Measurements from ENCODE around the gene PRR16. TPM values are rescaled to one million over a fixed set of nuclear protein-coding genes. Genes with fewer than 3 reads are reported as not detected.

Gene PRR16
- total and polyA plus RNA-seq, 2 donors: 7.6 to 11.9 TPM

DNA sequence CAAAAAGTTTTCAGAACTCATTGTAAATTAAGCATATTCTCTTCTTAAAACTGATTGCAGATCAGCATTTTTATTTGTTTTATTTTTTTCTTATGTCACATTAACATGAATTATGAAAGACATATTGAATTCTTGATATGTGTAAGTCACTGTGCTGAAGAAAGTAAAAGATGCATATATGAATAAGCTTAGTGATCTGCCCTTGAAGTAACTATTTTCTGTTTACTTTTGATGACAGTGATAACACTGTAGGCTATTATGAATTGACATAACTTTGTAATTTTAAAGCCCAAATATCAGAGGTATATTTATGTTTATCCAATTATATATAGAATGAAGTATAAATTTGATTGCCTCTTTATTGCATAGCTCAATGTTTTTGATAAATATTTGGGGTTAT lies 8.8 kb downstream of the PRR16 start:
- DNase-seq (ENCODE audit: extremely low spot score): no peak
- Histone ChIP-seq H3K4me1 (ENCODE audit: insufficient read depth) (peaks cover 3% of the 10 kb centered on the region), H3K4me3 (ENCODE audit: low read depth, low read length) (no peak overlapping the region), H3K36me3 (ENCODE audit: insufficient read depth) (no peaks in the 10 kb centered on the region), H3K27ac (ENCODE audit: low read depth) (no peak overlapping the region)

DNA sequence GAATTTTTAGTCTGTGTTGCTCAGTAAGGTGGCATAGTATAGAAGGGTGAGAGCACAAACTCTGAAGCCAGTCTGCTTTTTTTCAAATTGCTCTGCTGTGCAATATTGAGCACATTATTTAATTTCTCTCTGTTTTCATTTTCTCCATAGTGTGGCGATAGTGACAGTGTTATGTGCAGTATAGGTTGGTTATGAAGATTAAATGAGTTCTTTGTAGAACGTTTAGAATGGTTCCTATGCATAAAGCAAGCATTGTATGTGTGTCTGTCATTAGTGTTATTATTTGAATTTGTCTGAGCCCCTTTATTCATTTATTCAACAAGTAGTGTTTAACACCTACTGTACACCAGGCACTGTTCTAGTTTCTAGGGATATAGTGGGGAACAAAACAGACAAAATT lies 9.2 kb downstream of the PRR16 start:
- no peaks in the 10 kb centered on the region for H3K36me3 ChIP-seq (ENCODE audit: insufficient read depth)
- DNase-seq (ENCODE audit: extremely low spot score): no peak
- H3K4me1 ChIP-seq (ENCODE audit: insufficient read depth): peaks cover 3% of the 10 kb centered on the region
- no peak overlapping the region for H3K4me3 ChIP-seq (ENCODE audit: low read depth, low read length)
- H3K27ac ChIP-seq (ENCODE audit: low read depth): no peak overlapping the region
- 75% methylated on average over 2 of the region's 2 CpGs for WGBS

DNA sequence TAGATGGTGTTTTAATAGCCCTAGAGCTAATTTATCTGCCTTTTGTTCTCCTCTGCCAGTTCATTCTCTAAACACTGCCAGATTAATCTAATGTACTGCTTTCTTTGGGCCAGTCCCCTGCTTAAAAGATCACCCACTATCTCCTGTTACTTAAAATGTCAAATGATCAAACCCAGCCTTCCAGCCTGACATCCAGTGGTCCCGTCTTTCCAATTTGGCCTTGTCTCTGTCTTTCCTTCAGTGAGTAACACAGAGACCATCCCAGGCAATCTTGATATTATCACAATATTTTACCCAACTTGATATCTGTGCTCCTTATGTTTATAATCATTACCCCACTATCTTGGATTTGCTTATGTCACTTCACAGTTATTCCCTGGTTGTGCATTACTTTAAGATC lies 12.0 kb downstream of the PRR16 start:
- Histone ChIP-seq H3K36me3 (ENCODE audit: insufficient read depth) (no peaks in the 10 kb centered on the region), H3K27ac (ENCODE audit: low read depth) (no peak overlapping the region), H3K4me1 (ENCODE audit: insufficient read depth) (peaks cover 3% of the 10 kb centered on the region), H3K4me3 (ENCODE audit: low read depth, low read length) (no peak overlapping the region)
- WGBS: 41% methylated on average over 1 of the region's 1 CpG
- no peak for DNase-seq (ENCODE audit: extremely low spot score)

- no peak for DNase-seq (ENCODE audit: extremely low spot score)
- WGBS: 69% methylated on average over 4 of the region's 4 CpGs
- no peaks in the 10 kb centered on the region for H3K36me3 ChIP-seq (ENCODE audit: insufficient read depth)
- H3K4me3 ChIP-seq (ENCODE audit: low read depth, low read length): no peak overlapping the region
- H3K4me1 ChIP-seq (ENCODE audit: insufficient read depth): no peaks in the 10 kb centered on the region
- no peak overlapping the region for H3K27ac ChIP-seq (ENCODE audit: low read depth)
These were observed 15.0 kb downstream of the PRR16 start for GRCh38 chr5:120479066-120479465.

DNA sequence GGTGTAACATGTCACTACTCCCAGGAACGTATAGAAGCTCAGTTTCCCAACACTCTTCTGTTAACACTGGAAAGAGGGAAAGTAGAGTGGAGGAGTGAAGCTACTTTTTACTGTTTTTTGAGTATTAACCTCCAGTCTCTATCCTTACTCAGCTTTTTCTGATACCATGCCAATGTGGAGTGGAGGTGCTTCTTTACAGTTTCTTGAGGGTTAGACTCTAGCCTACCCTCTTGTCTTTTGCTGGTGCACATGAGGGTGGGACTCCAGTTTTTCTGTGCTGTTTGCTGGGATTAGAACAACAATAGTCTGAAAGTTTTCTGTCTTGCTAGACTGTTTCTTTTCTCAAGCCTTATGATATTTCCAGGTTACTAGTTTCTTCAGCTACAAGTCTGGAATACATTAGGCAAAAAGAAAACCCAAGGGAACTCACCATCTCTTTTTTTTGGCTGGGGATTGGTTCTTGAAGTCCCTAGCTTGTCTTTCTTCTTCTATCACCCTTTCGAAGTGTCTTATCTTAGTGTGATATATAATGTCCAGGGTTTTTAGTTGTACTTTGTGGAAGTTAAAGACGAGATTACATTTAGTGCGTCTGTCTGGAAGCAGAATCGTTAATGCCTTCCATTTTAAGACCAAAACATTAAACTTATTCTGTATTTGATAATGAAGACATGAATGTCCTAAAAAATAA lies 35.9 kb downstream of the PRR16 start:
- no peak overlapping the region for H3K4me3 ChIP-seq (ENCODE audit: low read depth, low read length)
- no peak for DNase-seq (ENCODE audit: extremely low spot score)
- 68% methylated on average over 5 of the region's 5 CpGs for WGBS
- H3K36me3 ChIP-seq (ENCODE audit: insufficient read depth): no peaks in the 10 kb centered on the region
- H3K4me1 ChIP-seq (ENCODE audit: insufficient read depth): peaks cover 2% of the 10 kb centered on the region
- H3K27ac ChIP-seq (ENCODE audit: low read depth): no peak overlapping the region

DNA sequence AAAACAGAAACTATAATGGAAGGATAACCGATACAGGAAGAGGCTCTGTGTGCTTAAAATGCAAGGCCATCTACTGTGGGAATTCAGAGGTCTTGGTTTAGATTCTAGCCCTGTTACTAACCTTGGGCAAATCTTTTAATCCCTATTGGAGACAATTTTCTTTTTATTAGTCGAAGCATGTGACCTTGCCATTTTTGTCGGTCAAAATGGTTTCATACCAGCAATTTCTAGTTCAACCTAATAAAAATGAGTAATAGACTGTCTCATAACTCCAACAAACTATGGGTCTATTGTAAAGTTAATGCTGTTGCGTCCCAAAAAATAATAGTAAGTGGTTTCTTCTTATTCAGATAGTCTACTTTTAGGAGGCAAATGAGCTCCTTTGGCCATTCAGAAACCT lies 38.4 kb downstream of the PRR16 start:
- H3K36me3 ChIP-seq (ENCODE audit: insufficient read depth): no peaks in the 10 kb centered on the region
- DNase-seq (ENCODE audit: extremely low spot score): no peak
- no peak overlapping the region for H3K4me3 ChIP-seq (ENCODE audit: low read depth, low read length)
- H3K4me1 ChIP-seq (ENCODE audit: insufficient read depth): peaks cover 2% of the 10 kb centered on the region
- H3K27ac ChIP-seq (ENCODE audit: low read depth): no peak overlapping the region
- 46% methylated on average over 4 of the region's 4 CpGs for WGBS

DNA sequence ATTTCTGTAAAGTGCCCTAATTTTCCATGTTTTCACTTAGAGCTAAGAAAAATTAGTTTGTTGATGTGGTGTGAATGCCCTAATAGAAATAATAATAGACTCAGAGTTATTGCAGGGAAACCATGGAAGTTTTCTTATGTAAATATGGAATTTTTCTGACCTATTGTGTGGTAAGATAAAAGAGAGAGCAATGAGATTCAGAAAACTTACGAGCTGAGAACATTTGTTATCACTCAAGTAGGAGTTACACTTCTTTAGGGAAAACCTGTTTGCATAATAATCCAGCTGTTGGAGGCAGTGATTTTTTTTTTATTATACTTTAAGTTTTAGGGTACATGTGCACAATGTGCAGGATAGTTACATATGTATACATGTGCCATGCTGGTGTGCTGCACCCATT lies 39.2 kb downstream of the PRR16 start:
- Histone ChIP-seq H3K27ac (ENCODE audit: low read depth) (no peak overlapping the region), H3K4me1 (ENCODE audit: insufficient read depth) (peaks cover 2% of the 10 kb centered on the region), H3K36me3 (ENCODE audit: insufficient read depth) (no peaks in the 10 kb centered on the region), H3K4me3 (ENCODE audit: low read depth, low read length) (no peak overlapping the region)
- WGBS: 76% methylated on average over 1 of the region's 1 CpG
- no peak for DNase-seq (ENCODE audit: extremely low spot score)

DNA sequence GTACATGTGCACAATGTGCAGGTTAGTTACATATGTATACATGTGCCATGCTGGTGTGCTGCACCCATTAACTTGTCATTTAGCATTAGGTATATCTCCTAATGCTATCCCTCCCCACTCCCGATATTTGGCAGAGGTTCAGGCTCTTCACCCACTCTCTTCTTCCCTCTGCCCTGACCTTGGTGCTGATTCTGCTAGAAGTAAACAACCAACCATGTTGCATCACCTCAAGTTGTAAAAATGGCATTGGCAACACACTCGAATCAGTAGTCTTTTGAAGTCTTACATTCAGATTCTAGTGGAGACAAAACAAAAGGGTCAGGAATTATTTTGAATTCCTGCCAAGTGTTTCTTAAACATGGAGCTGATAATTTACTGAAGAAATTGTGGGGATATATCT lies 40.0 kb downstream of the PRR16 start:
- Histone ChIP-seq H3K36me3 (ENCODE audit: insufficient read depth) (no peaks in the 10 kb centered on the region), H3K4me1 (ENCODE audit: insufficient read depth) (peaks cover 2% of the 10 kb centered on the region), H3K27ac (ENCODE audit: low read depth) (no peak overlapping the region), H3K4me3 (ENCODE audit: low read depth, low read length) (no peak overlapping the region)
- WGBS: 79% methylated on average over 2 of the region's 2 CpGs
- no peak for DNase-seq (ENCODE audit: extremely low spot score)

DNA sequence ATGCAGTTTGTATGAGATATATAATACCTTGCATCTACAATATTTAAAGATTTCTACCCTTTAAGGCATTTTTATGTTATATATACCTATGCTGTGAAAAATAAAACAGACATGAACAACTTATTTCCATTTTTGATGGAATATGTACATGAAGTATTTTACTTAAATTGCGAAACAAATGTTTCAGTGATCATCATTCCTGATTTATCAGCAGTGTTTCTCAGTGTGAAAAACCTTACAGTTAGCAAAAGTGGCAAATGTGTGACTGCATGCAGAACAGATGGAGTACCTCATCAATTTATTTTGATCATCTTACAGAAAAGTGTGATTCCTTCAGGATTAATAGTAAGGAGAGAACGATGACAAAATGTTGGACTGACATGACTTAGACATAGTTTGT lies 43.1 kb downstream of the PRR16 start:
- no peaks in the 10 kb centered on the region for H3K36me3 ChIP-seq (ENCODE audit: insufficient read depth)
- H3K27ac ChIP-seq (ENCODE audit: low read depth): no peak overlapping the region
- 70% methylated on average over 2 of the region's 2 CpGs for WGBS
- no peak for DNase-seq (ENCODE audit: extremely low spot score)
- H3K4me1 ChIP-seq (ENCODE audit: insufficient read depth): no peaks in the 10 kb centered on the region
- no peak overlapping the region for H3K4me3 ChIP-seq (ENCODE audit: low read depth, low read length)

GRCh38 chr5:120507800-120508463 lies 43.8 kb downstream of the PRR16 start:
- Histone ChIP-seq H3K36me3 (ENCODE audit: insufficient read depth) (no peaks in the 10 kb centered on the region), H3K4me1 (ENCODE audit: insufficient read depth) (no peaks in the 10 kb centered on the region), H3K4me3 (ENCODE audit: low read depth, low read length) (no peak overlapping the region), H3K27ac (ENCODE audit: low read depth) (no peak overlapping the region)
- 76% methylated on average over 2 of the region's 2 CpGs for WGBS
- no peak for DNase-seq (ENCODE audit: extremely low spot score)

- no peak for DNase-seq (ENCODE audit: extremely low spot score)
- 59% methylated on average over 3 of the region's 3 CpGs for WGBS
- Histone ChIP-seq H3K4me1 (ENCODE audit: insufficient read depth) (no peaks in the 10 kb centered on the region), H3K4me3 (ENCODE audit: low read depth, low read length) (no peak overlapping the region), H3K27ac (ENCODE audit: low read depth) (no peak overlapping the region), H3K36me3 (ENCODE audit: insufficient read depth) (no peaks in the 10 kb centered on the region)
These were observed 45.0 kb downstream of the PRR16 start for GRCh38 chr5:120509053-120509452.

DNA sequence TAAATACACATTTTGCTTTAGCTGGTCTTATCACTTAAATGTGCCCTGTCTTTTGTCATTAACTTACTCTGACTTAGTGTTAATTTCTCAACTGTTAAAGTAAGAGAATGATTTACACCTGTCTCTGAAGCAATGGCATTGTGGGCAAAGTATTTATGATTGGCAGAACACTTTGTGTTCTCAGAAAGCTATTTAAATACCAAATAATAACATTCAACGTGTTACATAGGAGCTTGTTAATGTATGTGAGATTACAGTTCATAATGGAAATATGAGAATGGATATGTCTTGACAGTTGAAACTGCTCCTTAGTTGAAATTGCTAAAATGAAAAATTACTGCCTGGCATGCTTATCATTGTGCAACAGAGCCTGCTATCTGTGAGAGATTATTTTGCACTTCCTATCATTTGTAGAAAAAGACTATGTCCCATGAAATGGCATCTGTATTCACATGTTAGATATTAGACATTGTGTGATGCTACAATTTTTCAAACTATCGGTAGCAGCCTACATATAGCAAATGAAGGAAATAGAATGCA lies 46.1 kb downstream of the PRR16 start:
- Histone ChIP-seq H3K36me3 (ENCODE audit: insufficient read depth) (no peaks in the 10 kb centered on the region), H3K27ac (ENCODE audit: low read depth) (no peak overlapping the region), H3K4me1 (ENCODE audit: insufficient read depth) (no peaks in the 10 kb centered on the region), H3K4me3 (ENCODE audit: low read depth, low read length) (no peak overlapping the region)
- WGBS: 69% methylated on average over 2 of the region's 2 CpGs
- no peak for DNase-seq (ENCODE audit: extremely low spot score)

GRCh38 chr5:120510994-120511686 lies 47.0 kb downstream of the PRR16 start:
- WGBS: 72% methylated on average over 4 of the region's 4 CpGs
- DNase-seq (ENCODE audit: extremely low spot score): no peak
- Histone ChIP-seq H3K27ac (ENCODE audit: low read depth) (no peak overlapping the region), H3K4me1 (ENCODE audit: insufficient read depth) (no peaks in the 10 kb centered on the region), H3K4me3 (ENCODE audit: low read depth, low read length) (no peak overlapping the region), H3K36me3 (ENCODE audit: insufficient read depth) (no peaks in the 10 kb centered on the region)

- no peaks in the 10 kb centered on the region for H3K36me3 ChIP-seq (ENCODE audit: insufficient read depth)
- 68% methylated on average over 2 of the region's 2 CpGs for WGBS
- DNase-seq (ENCODE audit: extremely low spot score): no peak
- no peak overlapping the region for H3K4me3 ChIP-seq (ENCODE audit: low read depth, low read length)
- no peak overlapping the region for H3K27ac ChIP-seq (ENCODE audit: low read depth)
- no peaks in the 10 kb centered on the region for H3K4me1 ChIP-seq (ENCODE audit: insufficient read depth)
These were observed 48.0 kb downstream of the PRR16 start for GRCh38 chr5:120512068-120512467.

Data from urinary bladder (tissue), 4 donors.